Skeletal muscle satellite cell (primary cell): ENCODE measurements around the gene ARPC2.
A peak's percentile ranks its signal among the peaks of the same experiment; 100 is the strongest.

ENCODE experiments used
- H3K27me3 ChIP-seq: 2 replicates; pipeline ENCODE4 v1.7.0; 2013; ENCODE audit warnings: low read length; ENCODE audit not compliant: control insufficient read depth, insufficient read depth
- H3K36me3 ChIP-seq: 2 replicates; pipeline ENCODE4 v1.7.0; 2013; ENCODE audit warnings: mild to moderate bottlenecking, control low read depth, low read length; ENCODE audit not compliant: insufficient read depth
- H3K4me1 ChIP-seq: 2 replicates; pipeline ENCODE4 v1.7.0; 2013; ENCODE audit warnings: low read length; ENCODE audit not compliant: control insufficient read depth, insufficient read depth
- H3K4me2 ChIP-seq: 2 replicates; pipeline ENCODE4 v1.7.0; 2013; ENCODE audit warnings: mild to moderate bottlenecking, low read length
- H3K4me3 ChIP-seq: 2 replicates; pipeline ENCODE4 v1.7.0; 2013; ENCODE audit warnings: low read length
- H3K9ac ChIP-seq: 2 replicates; pipeline ENCODE4 v1.7.0; 2013; ENCODE audit warnings: mild to moderate bottlenecking, low read depth, low read length, moderate library complexity
- H3K9me3 ChIP-seq: replicated peaks from 2 replicates; pipeline ENCODE4 v1.7.0; 2013; ENCODE audit warnings: mild to moderate bottlenecking, control low read depth, low read length

Gene ARPC2

DNA sequence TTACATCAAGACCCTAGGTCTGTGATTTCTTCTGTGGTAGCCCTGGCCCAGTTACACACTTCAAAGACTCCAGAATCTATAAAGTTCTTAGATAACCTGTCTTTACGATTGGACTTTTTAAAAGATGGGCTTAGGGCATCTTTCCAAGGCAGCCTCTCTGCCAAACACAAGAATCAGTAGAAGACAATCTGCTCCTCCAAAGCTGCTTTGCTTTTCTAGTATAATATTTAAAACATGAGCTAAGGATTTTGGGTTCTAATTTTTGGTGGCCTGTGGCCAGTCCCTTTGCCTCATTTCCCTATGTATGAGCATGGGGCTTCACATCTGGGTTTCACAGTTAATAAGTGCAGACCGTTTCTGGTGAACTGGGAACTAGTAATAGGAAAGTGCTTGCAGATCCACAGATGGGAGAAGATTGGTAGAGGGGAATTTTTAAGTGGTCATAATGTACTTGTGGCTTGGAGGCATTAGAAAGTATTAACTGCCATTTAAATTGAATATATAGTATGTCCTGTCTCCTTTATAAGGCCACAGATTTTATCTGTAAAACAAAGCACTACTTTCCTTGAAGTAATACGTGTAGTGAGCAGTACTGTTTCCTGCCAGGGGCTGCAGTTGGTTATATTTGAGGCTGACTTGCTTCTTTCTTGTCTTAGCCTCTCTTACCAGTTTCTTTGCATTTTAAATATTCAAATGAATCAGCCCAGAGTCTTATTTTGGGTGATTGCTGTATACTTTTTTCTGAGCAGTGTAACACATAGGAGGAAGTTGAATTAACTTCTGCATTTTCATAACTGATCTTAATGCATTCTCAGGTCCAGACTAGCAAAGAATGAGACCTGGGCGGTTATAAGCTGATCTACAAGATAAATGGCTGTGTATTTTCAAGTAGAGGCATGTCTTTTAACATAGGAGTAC is 1.5 kb downstream of the ARPC2 start:
- Histone ChIP-seq H3K9me3 (no peaks in the 10 kb centered on the region), H3K27me3 (no peaks in the 10 kb centered on the region), H3K4me2 (peak overlapping the region; percentile 90), H3K9ac (peak overlapping the region; percentile 99), H3K4me3 (peak overlapping the region; percentile 92), H3K36me3 (peaks cover 35% of the 10 kb centered on the region), H3K4me1 (peaks cover 45% of the 10 kb centered on the region)

DNA sequence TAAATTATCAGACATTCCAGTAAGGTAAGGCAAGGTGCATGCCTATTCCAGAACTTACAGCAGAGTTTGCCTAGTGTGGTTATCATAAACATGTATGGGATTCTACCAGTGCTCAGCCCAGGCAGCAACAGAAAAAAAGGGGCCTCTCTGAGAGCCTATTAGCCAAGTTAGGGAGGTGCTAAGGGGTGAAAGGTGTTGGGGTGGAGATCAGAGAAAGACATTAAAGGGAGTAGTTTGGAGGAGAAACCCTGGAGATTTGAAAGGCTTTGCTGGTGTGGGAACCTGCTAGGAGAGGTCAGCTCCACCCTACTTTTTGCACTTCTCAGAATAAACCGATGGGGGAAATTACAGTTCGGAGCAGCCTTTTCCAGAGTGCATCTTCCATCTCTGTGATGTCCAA is 2.9 kb downstream of the ARPC2 start:
- peak overlapping the region; percentile 90 for H3K4me2 ChIP-seq
- peaks cover 47% of the 10 kb centered on the region for H3K36me3 ChIP-seq
- peaks cover 49% of the 10 kb centered on the region for H3K4me1 ChIP-seq
- H3K9me3 ChIP-seq: no peaks in the 10 kb centered on the region
- no peaks in the 10 kb centered on the region for H3K27me3 ChIP-seq
- peak overlapping the region; percentile 99 for H3K9ac ChIP-seq
- peak overlapping the region; percentile 92 for H3K4me3 ChIP-seq

DNA sequence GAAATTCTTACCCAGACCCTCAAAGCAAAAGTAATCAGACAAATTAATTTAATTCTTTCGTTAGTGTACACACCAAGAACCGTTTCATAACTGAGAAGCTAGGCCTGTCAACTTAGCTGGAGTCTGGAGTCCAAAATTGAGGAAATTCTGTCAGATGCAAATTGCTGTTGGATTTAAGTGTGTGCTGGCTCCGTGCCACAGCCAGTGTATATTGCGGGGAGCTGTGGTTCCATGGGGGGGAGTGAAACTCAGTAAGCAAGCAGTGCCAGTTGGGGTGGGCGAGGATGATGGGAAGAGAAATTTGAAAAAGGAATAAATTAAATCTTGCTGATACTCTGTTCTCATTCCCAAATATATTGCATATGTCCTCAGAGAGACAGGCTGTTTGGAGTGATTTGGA is 4.0 kb downstream of the ARPC2 start:
- H3K4me3 ChIP-seq: peak overlapping the region; percentile 33
- peaks cover 49% of the 10 kb centered on the region for H3K4me1 ChIP-seq

DNA sequence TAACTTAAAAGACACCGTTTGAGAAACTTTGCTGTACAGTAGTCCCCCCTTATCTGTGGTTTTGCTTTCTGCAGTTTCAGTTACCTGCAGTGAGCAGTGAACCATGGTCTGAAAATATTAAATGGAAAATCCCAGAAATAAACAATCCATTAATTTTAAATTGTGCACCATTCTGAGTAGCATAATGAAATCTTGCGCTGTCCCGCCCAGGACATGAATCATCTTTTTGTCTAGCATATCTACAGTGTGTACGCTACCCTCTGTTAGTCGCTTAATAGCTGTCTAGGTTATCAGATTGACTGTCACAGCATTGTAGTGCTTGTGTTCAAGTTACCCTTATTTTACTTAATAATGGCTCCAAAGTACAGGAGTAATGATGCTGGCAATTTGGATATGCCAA is 6.1 kb downstream of the ARPC2 start:
- no peaks in the 10 kb centered on the region for H3K27me3 ChIP-seq
- peak overlapping the region; percentile 8 for H3K4me2 ChIP-seq
- H3K4me3 ChIP-seq: no peak overlapping the region
- H3K9me3 ChIP-seq: no peaks in the 10 kb centered on the region
- H3K4me1 ChIP-seq: peaks cover 42% of the 10 kb centered on the region
- peaks cover 67% of the 10 kb centered on the region for H3K36me3 ChIP-seq
- H3K9ac ChIP-seq: no peak overlapping the region

More for the DNA sequence above, 4.0 kb downstream of the ARPC2 start:
- H3K27me3 ChIP-seq: no peaks in the 10 kb centered on the region
- no peaks in the 10 kb centered on the region for H3K9me3 ChIP-seq
- H3K9ac ChIP-seq: no peak overlapping the region
- H3K36me3 ChIP-seq: peaks cover 57% of the 10 kb centered on the region
- peak overlapping the region; percentile 90 for H3K4me2 ChIP-seq

DNA sequence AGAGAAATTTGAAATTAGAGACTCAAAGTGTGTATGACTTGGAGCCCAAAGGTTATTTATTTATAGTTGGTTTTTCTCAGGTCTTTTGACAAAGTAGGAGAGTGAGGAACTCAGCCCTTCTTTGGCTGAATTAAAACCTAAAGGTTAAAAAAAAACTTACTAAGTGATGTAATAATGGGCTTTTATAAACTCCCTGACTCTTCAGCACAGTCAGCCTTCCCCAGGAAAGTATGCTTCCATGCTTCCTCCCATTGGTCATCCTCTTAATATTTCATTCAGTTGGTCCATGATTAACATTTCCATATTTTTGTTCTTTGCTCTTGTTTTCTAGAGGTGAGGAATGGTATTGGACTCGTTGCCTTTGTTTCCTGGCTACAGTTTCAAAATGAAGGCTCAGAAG is 7.2 kb downstream of the ARPC2 start:
- peaks cover 75% of the 10 kb centered on the region for H3K36me3 ChIP-seq
- no peak overlapping the region for H3K4me3 ChIP-seq
- no peak overlapping the region for H3K4me2 ChIP-seq
- H3K9me3 ChIP-seq: no peaks in the 10 kb centered on the region
- peaks cover 46% of the 10 kb centered on the region for H3K4me1 ChIP-seq
- no peaks in the 10 kb centered on the region for H3K27me3 ChIP-seq
- no peak overlapping the region for H3K9ac ChIP-seq

DNA sequence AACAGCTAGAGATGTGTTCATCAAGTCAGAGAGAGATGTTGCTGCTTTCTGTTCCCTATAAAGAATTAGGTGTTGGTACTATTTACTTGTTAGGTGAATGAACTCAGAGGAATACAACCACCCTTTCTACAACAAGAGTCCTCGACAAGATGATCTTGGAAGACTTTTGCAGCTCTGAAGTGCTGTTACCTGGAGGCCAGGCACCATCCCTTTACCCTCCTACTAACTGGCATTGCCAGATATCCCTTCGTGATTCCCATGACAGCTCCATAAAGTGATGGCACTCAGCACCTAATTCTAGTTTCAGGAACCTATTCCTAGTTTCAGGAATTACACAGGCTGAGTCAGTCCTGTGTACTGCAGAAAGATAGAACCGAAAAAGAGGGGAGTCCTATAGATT is 9.9 kb downstream of the ARPC2 start:
- Histone ChIP-seq H3K4me1 (peaks cover 42% of the 10 kb centered on the region), H3K4me3 (no peak overlapping the region), H3K36me3 (peaks cover 75% of the 10 kb centered on the region), H3K27me3 (no peaks in the 10 kb centered on the region), H3K9ac (no peak overlapping the region), H3K4me2 (no peak overlapping the region), H3K9me3 (no peaks in the 10 kb centered on the region)

DNA sequence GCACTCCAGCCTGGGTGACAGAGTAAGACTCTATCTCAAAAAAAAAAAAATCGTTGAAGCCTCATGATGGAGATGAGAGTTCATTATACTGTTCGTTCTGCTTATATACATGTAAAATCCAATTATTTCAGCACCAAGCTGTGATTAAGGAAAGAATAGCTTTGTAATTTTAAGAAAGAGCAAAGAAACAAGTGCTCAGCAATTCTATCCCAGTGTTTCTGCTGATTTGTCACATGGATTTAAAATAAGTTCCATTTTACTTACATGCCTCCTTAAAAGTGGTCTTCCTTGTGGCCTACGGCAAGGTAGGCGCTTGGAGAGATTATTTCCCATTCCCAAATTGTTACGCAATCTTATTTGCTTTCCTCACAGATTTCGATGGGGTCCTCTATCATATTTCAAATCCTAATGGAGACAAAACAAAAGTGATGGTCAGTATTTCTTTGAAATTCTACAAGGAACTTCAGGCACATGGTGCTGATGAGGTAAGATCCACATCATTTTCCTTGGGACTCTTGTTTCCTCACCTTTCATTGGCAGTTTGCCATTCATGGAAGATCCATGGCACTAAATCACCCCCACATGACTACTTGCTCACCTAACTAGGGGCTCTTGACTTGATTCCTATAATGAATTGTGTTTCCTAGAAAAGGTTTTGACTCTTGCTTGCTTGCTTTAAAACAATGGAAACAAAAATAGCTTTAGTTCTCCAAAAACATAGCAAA is 11.5 kb downstream of the ARPC2 start:
- Histone ChIP-seq H3K9ac (no peak overlapping the region), H3K36me3 (peaks cover 73% of the 10 kb centered on the region), H3K4me1 (peaks cover 29% of the 10 kb centered on the region)

DNA sequence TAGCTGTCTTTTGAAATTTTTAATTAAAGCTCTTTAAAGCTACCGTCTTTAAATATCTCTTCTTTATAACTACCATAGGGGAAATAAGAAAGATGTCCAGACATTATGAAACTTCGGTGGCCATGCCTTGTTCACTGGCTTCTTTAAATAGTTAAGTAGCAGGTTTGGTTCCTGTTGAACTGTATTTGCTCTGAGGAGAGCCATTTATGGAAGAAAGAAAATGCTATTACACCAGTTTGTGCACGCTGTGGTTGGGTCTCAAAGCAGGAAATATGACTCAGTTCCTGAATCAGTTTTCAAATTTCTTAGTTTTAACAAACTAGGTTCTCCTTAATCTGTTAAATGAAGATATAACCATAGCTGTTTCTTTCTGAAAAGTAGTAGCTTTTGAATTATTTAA is 12.2 kb downstream of the ARPC2 start:
- peaks cover 74% of the 10 kb centered on the region for H3K36me3 ChIP-seq
- H3K4me1 ChIP-seq: peaks cover 26% of the 10 kb centered on the region
- H3K27me3 ChIP-seq: no peaks in the 10 kb centered on the region
- H3K9ac ChIP-seq: peak overlapping the region; percentile 43
- no peaks in the 10 kb centered on the region for H3K9me3 ChIP-seq
- H3K4me2 ChIP-seq: peak overlapping the region; percentile 5
- no peak overlapping the region for H3K4me3 ChIP-seq

More for the DNA sequence above, 11.5 kb downstream of the ARPC2 start:
- Histone ChIP-seq H3K9me3 (no peaks in the 10 kb centered on the region), H3K27me3 (no peaks in the 10 kb centered on the region), H3K4me3 (no peak overlapping the region), H3K4me2 (peak overlapping the region; percentile 5)

DNA sequence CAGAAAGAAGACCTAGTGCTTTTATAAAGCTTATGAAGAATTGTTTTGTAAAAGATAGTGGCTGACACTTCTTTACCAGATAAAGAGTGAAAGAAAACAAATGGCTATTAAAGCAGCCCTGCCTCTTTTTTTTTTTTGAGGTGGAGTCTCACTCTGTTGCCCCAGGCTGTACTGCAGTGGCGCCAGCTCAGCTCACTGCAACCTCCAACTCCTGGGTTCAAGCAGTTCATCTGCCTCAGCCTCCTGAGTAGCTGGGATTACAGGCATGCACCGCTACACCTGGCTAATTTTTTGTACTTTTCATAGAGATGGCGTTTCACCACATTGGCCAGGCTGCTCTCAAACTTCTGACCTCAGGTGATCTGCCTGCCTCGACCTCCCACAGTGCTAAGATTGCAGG is 12.9 kb downstream of the ARPC2 start:
- H3K4me3 ChIP-seq: no peak overlapping the region
- H3K4me1 ChIP-seq: peaks cover 26% of the 10 kb centered on the region
- peak overlapping the region; percentile 28 for H3K4me2 ChIP-seq
- no peaks in the 10 kb centered on the region for H3K9me3 ChIP-seq
- no peaks in the 10 kb centered on the region for H3K27me3 ChIP-seq
- H3K36me3 ChIP-seq: peaks cover 74% of the 10 kb centered on the region
- H3K9ac ChIP-seq: peak overlapping the region; percentile 43

DNA sequence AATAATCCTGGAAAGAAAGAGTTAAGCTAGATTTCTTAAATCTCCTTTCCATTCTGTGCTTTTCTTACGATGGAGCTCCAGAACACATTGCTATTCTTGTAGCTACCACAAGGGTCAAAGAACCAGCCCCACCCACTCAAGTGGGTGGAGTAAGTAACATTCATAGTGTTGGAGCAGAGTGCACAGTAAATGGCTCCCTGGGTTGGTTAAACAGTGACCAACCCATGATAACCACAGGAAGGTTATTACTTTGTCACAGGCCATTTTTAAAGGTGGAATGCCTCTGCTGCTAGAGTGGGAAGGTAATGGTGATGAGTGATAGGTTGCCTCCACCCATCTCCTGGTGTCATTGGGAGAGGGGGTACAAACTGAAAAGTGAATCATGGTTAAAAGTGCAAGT is 13.9 kb downstream of the ARPC2 start:
- Histone ChIP-seq H3K36me3 (peaks cover 74% of the 10 kb centered on the region), H3K4me1 (peaks cover 26% of the 10 kb centered on the region), H3K9ac (no peak overlapping the region), H3K4me2 (no peak overlapping the region), H3K4me3 (no peak overlapping the region), H3K9me3 (no peaks in the 10 kb centered on the region), H3K27me3 (no peaks in the 10 kb centered on the region)

DNA sequence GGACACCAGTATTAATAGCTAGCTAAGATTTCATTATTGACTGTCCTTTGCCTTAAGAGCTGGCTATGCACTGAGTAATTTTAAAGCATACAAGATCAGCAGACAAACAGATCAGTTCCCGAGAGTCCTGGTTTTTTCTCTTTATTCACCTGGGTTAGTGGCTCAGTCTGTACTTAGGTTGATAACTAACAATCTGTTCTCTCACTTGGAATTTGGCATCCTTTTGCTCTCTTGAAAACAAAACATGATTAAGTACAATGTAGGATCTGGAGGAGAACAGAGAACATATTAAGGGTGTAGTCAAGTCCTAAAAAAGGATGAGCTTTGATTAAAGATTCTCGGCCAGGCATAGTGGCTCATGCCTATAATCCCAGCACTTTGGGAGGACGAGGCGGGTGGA is 16.6 kb downstream of the ARPC2 start:
- Histone ChIP-seq H3K4me2 (no peak overlapping the region), H3K27me3 (no peaks in the 10 kb centered on the region), H3K9me3 (no peaks in the 10 kb centered on the region), H3K36me3 (peaks cover 85% of the 10 kb centered on the region), H3K4me1 (peaks cover 23% of the 10 kb centered on the region), H3K9ac (no peak overlapping the region), H3K4me3 (no peak overlapping the region)
